Activated CD4-positive, CD25-positive, alpha-beta regulatory T cell treated with anti-CD3 and anti-CD28 coated beads, Interleukin-2, amount 50 U/mL, for 72 hours (primary cell): ENCODE data around the gene NLGN3.

Experiments used
- DNase-seq: peaks from one replicate; pipeline ENCODE4 v3.0.0; 2021

NLGN3 gene

GRCh38 chrX:71144651-71145050, at the start of gene NLGN3:
Gene NLGN3 (plus strand): TSS chrX:71144841. CDS start chrX:71147750, 2,909 bp downstream.
- no peak for DNase-seq

DNA sequence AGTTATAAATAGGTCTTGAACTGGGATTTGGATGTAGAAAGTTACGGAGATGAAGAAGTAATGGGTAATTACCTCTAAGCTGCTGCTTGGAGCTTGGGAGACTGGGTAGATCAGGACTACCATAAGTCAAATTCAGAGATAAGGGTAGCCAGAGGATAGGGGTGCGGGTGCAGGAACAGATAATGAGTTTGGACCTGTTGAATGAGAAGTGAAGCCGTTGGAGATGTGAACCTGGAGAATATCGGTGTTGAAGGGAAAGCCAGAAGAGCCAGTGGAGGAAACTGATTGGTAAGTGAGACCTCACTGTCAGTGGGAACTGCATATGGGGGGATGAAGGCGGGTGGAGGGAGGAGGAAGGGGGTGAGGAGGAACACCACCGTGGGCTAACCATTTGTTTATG, 49.6 kb upstream of the NLGN3 start:
- no peak for DNase-seq

- peak; percentile 82 for DNase-seq
These were observed 49.1 kb upstream of the NLGN3 start, which contains the start of gene FOXO4 for GRCh38 chrX:71095555-71095980. Gene FOXO4 (plus strand): TSS chrX:71095851. CDS start chrX:71096529, 678 bp downstream.

GRCh38 chrX:71095981-71096759, 48.5 kb upstream of the NLGN3 start:
- no peak for DNase-seq

- no peak for DNase-seq
These were observed 47.9 kb upstream of the NLGN3 start for GRCh38 chrX:71096760-71097032.

DNA sequence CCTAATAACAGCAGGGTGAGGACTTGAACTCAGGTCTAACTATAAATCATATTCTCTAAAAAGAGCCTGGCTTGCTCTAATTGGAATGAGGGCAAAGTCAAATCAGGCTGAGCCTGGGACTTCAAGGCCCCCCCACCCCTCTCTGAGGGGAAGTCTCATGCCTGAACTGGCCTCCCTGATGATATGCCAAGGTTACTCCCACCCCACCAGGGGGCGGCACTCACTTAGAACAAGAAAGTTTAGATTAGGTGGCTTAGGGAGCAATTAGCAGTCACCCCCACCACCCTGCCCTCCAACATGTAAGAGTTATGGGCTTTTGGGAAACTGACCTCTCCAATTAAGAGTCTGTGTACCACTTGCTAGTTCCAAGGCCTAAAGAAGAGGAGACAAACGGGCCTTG, 46.3 kb upstream of the NLGN3 start:
- DNase-seq = peak; percentile 66

DNA sequence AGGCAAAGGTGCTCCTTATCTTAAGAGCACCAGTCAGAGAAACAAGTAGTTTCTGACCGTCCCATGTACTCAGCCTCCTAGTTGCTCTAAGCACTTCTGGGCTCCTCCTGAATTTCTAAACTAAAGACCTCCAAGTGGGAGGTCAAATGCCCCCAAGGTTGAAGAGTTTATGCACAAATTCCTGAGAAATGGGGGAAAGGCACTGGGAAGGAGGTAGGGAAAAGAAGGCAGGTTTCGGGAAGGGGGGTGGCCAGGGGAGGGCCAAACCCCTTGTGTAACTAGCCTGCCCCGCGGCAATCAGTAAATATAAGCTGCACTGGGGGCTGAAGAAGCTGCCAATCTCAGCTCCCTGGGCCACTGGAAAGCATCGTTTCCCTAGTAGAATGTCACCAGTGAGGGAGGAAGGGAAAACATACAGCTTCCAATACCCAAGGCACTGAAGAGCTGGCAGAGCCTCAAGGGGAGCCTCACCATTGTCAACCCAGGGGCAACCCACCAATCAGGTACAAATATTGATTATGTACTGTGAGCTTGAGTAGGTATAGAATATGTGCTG, 45.6 kb upstream of the NLGN3 start:
- DNase-seq = no peak

GRCh38 chrX:71099736-71100135, 44.9 kb upstream of the NLGN3 start:
- no peak for DNase-seq

GRCh38 chrX:71100581-71101505, 43.8 kb upstream of the NLGN3 start:
- no peak for DNase-seq

GRCh38 chrX:71102292-71102691, 42.3 kb upstream of the NLGN3 start:
- DNase-seq = no peak

GRCh38 chrX:71103110-71103983, 41.3 kb upstream of the NLGN3 start:
- DNase-seq = peak; percentile 42

DNA sequence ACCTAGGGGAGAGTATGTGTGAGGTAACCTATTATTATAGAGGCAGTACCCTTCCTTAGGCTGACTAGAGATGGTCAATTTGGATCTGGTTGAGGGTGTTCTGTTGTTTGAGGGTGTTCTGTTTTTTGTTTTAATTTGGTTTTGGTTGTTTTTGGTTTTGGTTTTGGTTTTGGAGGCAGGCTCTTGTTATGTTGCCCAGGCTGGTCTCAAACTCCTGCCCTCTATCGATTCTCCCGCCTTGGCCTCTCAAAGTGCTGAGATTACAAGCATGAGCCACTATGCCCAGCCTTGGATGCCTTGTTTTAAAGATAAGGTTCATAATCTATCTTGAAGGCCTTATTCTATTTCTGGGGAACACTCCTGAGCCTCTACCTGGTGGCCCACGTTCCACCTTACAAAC, 39.0 kb upstream of the NLGN3 start:
- DNase-seq = no peak

DNA sequence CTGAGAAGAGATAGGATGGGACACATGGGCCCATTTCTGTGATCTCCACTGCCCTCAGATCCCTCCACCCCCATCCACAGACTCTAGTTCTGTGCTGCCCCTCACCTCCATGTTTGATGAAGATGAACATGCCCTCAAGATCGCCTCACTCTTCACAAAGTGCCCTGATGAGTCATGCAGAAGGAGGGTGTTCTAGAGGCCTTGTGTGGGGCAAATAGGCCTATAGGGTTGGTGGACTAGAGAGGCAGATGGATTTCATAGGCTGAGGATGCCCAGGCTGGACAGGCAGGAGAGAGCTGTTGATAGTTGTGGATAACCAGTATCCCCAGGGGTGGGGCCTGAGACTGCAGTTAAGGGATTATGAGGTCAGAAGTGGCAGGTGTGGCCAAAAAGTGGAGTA, 38.2 kb upstream of the NLGN3 start, which contains the start of gene CXorf65:
CXorf65 (minus strand) TSS at position 314 of the 400 bp plus-strand sequence; CDS start at position 130, 184 bp downstream.
- DNase-seq = no peak

GRCh38 chrX:71107245-71107644, 37.4 kb upstream of the NLGN3 start:
- DNase-seq = no peak

DNA sequence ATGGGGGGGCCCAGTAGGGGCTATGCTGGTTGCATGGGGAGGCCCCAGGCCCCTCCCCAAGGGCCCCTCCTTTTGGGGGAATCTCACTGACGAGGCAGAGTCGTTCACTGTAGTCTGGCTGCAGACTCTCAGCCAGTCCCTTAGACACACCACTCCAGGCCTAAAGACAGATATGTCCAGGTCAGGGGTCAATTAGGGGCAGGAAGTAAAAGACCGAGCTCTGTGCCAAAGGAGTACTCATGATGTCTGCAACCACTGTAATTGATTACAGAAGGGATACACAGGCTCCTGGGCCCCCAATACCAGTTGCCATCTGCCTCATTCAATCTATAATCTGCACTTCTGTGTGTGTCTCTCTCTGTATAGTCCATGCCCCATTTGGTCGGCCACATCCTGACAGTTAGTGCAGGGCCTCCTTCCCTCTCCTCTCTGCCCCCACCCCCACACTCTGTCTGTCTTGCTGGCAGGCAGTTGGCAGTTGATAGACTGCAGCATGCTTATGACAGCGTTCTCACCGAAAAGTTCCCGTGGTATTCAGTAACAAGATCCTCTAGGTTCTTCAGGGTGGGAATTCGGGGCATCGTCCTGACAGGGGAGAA, 36.8 kb upstream of the NLGN3 start:
- DNase-seq = no peak

- DNase-seq = no peak
These were observed 35.6 kb upstream of the NLGN3 start for GRCh38 chrX:71109051-71109450.

GRCh38 chrX:71111141-71111843, 33.3 kb upstream of the NLGN3 start, which contains the start of gene IL2RG:
Gene IL2RG (minus strand): TSS chrX:71111577. CDS start chrX:71111539, 38 bp downstream.
- peak; percentile 61 for DNase-seq

GRCh38 chrX:71111921-71112431, 32.7 kb upstream of the NLGN3 start:
- no peak for DNase-seq

GRCh38 chrX:71117358-71117757, 27.3 kb upstream of the NLGN3 start:
- DNase-seq = no peak

DNA sequence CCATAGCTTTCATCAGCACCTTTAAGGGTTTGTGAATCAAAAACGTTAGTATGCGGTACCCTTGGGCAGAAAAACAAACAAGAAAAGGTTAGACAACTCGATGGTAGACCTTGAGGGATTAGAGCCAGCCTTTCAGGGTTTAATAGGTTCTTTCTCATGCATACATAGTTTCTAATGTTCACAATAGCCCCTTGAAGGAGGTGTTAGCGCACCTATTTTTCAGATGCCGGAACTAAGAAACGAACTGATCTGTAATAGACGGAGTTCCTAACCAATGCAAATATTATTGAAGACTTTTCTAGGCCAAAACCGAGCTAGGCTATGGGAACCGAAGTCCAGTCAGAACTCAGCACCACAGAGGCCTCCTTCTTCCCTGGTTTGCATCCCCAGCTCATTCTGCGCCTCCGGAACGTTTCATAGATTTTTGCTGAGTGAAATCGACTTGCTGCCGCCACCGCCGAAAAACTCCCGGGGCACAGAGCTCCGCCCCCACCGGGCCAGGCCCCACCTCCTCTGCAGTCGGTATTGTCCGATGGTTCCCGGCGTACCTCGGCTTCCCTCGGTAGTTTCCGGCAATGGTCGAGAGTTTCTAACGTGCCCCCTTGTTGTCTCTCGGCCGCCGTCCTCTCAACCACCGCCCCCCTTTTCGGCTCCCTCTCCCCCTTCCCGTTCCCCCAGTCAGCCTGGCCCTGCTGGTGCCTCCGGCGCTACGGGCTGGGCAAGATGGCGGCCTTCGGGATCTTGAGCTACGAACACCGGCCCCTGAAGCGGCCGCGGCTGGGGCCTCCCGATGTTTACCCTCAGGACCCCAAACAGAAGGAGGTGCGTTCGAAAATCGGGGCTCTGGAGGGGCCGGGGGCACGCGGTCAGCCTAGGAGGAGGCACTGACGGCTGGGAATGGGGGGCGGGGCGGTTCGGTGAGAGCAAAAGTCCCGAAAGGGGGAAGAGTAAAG, 26.3 kb upstream of the NLGN3 start, which contains the start of gene MED12:
MED12 (plus strand) TSS at position 565 of the 953 bp plus-strand sequence; CDS start at position 724, 159 bp downstream.
- peak; percentile 85 for DNase-seq
